GM21528 (cell line): ENCODE measurements around the gene KIF13A.
"Not testable (repeated sequence)": the region's sequence is repeated elsewhere in the genome, so short reads cannot be mapped to it uniquely, and the experiment has no call there.

Experiments used
- ATAC-seq: cut with Tn5 transposase; IDR thresholded peaks from one replicate; pipeline ENCODE4 v1.9.1; 2021; ENCODE audit warnings: mild to moderate bottlenecking, moderate library complexity; ENCODE audit not compliant: unreplicated experiment, low FRiP score

Gene KIF13A

DNA sequence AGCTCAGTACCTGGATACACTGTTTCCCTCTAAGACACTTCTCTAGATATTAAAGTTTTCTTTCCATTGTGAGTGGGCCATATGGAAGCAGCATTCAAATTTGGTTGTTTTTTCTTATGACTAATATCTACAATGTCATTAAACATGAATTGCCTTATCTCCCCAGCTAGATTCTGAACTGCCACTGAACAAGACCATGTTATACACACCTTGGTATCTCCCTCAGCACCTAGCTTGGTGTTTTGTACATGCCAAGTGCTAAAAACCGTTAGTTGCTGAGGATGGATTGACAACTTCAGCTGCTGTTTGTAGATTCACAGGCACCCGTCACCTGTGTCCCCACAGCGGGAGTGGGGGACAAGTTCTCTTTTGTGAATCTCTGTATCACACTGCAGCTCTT, 131.1 kb downstream of the KIF13A start:
- ATAC-seq, result no peak

DNA sequence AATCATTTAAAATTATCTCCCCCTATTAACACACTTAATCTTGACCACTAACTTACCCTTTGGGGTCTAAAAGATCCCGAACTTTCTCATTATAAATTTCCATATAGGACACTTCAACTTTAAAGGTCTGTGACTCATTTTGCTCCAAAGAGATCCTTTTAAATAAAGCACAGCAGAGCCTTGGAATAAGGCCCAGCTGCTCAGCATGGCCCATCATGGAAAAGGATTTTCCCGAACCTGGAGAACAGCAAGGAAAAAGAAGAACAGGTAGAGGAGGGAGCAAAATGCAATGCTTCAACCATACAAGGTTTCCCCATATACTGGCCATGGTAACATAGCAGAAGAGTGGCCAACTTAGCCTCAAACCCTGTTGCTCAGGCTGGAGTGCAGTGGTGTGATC, 132.1 kb downstream of the KIF13A start:
- ATAC-seq, result no peak

DNA sequence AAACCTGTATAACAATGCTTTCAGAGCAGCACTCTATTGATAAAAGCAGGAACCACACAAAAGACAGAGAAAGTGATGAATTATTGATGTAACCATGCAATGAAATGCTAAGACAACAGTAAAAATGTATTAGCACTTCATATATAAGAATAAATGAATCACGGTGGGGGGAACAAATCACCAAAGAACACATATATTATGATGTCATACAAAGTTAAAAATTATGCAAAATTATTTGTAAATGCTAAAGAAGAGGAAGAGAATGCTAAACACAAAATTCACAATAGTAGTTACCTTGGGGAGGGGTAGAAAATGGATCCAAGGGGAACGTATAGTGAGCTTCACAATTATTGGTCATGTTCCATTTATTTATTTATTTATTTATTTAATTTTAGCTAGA, 133.9 kb downstream of the KIF13A start:
- no peak for ATAC-seq

DNA sequence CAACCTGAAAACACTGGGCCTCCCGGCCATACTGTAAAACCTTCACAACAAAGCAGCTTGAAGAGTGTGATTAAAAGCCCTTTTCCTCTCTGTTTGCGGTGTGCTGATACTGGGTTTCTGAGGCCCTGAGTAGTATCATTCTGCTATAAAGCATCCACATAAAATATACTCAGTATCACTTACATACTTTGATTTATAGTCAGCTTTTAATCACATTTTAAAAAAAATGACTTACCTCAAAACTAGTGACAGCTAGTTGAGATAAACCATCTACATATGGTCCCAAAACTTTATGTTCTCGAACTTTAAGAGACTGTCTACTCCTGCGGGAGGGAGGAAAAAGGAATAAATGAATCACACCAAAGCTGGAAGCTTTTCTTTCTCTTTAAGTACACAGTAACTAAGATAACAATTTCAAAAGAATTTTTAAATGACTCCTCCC, 135.7 kb downstream of the KIF13A start:
- no peak for ATAC-seq

DNA sequence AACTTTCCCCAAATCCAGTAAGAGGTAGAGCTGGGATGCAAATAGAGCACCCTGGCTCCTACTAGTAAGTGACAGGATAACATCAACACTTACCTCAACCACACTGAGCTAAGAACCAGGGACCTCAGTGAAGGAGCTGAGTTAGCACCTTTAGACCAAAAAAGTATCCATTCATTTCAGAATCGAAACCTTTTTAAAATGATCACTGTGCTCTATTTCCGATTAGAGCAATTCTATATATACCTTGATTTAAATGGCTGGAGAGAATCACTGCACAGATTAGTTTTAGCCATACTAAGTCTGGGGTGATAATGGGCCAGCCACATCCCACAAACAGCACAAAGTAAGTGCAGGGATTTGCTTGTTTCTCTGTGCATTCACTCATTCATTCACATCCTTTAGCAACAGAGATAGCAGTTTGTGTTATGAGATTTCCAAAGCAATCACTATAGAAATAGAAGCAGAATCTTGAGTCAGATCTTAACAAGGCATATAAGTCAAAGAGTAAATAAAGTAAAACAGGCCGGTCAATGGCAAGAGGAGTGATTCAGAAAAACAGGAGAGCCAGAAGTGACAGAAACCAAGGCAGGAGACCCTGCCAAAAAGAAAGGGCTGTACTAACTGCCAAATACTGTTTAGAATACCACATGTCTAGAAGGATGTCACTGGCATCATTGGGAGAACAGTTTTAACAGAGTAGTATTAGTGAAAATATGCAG, 136.3 kb downstream of the KIF13A start:
- no peak for ATAC-seq

DNA sequence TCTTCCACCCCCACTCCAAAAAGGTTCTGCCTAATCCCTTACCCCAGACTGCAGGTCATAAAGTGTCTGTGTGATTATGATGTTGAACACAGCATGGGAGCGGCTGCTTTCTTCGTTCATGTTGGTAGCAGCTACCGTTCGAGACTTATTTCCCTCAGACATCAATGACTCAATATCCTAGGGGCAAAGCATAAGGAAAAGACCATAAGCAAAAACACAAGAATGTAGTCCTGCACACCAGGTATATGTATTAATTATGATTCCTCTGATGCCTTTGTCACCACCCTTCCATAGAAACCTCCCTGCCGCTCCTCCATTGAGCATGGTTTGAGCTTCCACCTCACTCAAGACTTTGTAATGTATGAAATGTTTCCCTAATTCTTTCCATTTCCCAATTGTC, 137.2 kb downstream of the KIF13A start:
- no peak for ATAC-seq

DNA sequence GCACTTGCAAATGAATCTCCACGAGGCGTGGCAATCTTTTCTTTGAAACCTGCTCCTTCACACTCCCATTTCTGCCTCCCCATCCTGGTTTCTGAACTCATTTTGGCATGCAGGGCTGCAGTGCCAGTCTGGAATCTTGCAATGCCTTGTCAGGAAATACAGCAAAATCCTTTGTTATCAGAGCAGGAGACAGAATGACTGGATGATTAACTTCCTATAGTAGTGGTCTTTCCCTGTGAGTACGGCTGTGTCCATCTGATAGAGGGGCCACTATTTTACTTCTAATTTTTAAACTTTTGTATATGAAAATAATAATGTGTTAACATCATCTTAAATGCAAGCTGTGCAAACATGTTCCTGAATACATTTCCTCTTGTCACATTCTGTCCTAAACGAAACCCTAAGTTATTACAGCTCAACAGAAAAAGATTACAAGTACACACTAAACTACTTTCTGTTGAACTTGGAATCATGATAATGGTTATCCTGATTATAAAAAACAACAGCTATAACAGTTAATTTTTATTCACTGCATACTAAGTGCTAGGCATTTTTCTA, 140.2 kb downstream of the KIF13A start:
- ATAC-seq, result no peak

DNA sequence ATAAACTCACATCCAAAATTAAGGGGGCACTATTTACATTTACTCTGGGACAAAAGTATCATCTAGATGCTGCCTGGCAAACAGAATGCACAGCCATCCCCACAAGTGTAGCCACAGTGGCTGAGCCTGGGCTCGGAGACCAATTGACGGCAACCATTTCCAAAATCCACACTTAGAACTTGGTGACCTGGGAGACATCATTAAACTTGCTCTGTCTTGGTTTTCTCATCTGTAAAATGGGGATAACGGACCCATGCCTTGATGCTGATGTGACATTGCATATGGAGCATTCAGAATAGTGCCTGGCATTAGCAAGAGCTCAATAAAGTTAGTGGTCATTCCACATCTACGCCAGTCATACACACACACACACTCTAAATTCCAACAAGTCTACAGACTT, 140.7 kb downstream of the KIF13A start:
- ATAC-seq, result no peak

DNA sequence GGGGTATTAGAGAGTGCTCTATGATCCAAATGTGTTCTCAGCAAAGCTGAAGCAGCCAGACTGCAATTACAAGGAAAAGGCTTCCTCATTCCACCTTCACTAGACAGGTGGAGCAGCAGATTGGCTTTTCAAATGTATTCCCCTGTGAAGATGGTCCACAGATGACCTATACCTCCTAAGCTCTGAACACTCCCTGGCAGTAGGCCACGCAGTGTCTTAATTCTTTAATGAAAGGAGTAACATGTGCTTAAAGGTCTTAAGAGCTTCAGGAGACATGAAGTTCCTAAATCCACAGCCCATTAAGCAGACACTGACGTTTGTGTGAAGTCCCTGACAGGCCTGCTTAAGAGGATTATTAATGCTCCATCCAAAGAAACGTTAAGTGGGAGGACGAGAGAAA, 141.8 kb downstream of the KIF13A start:
- ATAC-seq, result no peak

DNA sequence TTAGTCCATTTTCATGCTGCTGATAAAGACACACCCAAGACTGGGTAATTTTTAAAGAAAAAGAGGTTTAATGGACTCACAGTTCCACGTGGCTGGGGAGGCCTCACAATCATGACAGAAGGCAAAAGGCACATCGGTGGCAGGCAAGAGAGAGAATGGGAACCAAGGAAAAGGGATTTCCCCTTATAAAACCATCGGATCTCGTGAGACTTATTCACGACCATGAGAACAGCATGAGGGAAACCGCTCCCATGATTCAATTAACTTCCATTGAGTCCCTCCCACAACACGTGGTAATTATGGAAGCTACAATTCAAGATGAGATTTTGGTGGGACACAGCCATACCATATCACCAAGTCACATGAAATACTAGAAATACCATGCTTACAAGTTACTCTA, 142.5 kb downstream of the KIF13A start:
- ATAC-seq, result not testable (repeated sequence)

DNA sequence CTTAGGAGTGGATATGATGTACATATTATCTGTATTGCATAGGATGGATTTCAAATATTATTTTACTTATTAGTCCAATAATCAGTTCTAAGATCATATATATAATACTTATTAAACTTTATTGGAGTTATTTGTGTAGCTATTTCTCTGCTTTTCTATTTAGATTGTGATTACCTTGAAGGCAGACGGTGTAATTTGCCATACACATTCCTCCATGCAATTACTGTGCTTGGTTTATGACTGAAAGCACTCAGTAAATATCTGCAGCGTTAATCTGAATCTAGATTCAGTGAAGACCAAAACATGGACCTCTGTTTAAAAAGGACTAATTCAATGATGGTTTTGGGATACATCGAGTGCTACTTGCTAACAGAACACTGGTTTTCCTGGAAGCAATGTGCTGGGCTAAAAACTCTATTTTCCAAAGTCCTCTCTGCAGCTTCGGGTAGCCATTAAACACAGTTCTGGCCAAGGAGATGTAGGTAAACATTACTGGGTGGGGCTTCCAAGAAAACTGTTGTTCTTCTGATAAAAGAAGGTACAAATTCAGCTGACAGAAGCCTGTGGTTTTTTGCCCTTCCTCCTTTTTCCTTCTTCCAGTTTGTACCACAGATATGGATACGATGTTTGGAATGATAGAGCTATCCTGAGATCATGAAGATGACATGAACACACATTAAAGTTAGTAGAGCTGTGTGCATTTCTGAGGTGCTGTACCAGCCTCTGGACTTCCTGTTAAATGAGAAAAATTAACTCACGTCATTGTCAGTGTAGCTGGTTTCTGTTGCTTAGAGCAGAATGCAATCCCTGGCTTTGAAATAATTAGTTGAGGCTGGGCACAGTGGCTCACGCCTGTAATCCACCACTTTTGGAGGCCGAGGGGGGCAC, 144.3 kb downstream of the KIF13A start:
- ATAC-seq, result no peak

DNA sequence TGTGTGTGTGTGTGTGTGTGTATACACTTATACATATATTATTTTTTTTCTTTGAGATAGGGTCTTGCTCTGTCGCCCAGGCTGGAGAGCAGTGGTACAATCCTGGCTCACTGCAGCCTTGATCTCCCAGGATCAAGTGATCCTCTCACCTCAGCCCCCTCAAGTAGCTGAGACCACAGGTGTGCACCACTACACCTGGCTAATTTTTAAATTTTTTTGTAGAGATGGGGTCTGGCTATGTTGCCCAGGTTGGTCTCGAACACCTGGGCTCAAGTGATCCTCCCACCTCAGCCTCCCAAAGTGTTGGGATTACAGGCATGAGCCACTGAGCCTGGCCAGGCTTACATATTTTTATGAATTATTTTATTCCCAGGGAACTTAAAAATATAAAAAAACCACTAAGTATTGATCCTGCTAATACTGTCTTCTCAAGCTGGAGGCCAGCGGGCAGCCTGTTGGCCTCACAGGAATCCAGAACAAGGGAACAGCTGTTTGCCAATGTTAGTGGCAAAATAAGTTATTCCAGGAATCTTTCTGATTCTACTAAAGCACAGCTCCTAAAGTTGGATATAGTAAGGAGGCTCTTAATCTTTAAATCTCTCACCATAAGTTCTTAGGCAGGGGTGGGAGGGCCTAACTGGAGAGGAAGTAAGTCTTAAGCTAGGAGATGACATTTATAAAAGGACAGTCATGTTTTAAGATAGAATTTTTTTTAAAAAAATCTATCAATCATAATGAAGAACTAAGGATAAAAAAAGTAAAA, 145.2 kb downstream of the KIF13A start:
- no peak for ATAC-seq

DNA sequence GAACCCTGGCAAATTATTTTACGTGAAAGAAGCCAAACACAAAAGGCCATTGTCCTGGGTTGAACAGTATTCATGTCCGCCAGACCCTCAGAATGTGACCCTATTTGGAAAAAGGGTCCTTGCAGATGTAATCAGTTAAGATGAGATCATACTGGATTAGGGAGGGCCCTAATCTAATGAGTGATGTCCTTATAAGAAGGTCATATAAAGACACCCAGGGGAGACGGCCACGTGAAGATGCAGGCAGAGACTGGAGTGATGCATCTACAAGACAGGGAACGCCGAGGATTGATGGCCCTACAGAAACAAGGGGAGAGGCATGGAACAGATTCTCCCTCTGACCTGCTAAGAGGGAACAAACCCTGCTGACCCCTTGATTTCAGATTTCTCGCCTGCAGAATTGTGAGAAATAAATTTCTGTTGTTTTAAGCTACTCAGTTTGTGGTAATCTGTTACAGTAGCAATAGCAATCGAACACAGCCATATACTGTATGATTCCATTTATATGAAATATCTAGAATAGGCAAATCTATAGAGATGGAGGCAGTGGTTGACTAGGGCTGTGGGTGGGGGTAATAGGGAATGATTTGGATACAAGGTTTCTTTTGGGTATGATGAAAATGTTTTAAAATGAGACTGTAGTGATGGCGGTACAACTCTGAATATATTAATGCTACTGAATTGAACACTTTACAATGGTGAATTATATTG, 147.8 kb downstream of the KIF13A start:
- ATAC-seq, result no peak

DNA sequence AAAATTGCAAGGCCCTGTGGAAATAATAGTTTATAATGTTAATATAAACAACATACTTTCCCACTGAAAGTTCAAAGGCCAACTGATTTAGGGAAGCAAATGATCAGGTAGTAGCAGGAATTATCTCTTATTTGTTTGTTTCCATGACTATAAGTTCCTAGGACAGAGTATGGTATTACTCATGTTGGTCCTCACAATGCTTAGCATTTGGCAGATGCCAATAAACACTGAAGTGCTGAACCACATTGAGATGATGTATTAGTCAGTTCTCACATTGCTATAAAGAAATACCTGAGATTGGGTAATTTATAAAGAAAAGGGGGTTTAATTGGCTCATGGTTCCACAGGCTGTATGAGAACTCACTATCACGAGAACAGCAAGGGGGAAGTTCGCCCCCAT, 151.1 kb downstream of the KIF13A start:
- ATAC-seq, result no peak

DNA sequence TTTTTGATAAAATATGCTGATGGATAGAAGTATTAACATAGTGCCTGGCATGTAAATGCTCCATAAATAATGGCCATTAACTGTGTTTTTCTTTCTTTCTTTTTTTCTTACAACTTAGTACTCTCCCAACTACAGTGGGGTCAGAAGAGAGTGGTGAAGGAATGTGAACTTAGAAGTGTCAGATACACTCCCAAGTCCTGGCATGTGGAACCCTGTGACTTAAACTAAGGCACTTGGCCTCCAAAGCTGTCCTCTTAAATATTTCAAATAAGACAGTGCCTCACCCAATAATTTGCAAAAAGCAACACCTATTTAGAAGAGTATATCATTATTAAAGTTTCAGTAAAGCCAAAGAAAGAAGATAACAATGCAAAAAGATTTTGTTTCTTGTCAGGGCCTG, 151.7 kb downstream of the KIF13A start:
- no peak for ATAC-seq

DNA sequence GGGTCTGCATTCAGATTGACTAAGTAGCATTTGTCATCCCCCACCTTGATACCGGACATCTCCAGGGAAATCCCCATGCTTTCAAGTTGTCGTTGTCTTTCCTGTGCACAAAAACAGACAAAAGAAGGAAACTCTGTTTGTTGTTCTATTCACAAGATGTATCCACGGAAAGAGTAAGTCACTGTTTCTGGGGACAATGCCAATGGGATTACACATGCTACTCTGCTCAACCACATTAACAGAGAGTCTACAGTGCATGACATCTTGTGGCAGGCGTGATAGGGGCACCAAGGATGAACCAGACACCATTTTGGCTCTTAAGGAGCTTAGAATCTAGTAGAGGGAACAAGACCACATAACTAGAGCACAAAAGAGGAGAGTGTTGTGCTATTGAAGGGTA, 156.3 kb downstream of the KIF13A start:
- no peak for ATAC-seq

DNA sequence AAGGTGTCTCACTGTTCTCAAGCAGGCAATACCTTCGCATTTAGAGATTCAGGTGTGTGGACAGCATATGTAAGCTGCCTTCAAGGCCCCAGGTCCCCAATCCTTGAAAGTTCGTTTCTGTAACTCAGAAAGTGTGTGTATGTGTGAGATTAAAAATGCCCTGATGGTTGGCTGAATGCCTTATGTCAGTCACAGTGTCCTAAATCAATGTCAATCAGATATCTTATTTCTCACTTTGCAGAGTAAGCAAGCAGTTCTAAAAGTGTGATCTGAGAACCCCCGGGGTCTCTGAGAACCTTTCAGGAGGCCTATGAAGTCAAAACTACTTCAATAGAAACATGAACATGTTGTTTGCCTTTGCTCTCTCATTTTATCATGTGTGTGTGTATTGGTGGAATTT, 157.5 kb downstream of the KIF13A start:
- no peak for ATAC-seq

DNA sequence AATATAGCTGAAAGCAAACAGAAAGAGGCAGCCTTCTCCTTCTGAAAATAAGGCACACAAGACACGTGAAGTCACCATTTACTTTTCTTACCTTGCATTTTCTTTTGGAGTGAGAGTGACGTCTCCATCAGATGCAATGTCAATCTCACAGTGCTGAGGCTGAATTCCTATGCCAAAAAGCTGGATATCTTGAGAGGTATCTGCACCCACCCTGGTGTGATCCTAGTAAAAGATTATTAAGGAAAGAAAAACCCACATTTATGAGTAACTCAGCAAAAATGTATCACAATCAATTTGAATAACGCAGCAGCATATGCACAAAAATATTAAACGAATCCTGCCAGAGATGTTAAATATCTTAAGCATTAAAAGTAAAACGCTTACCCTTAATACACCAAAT, 159.3 kb downstream of the KIF13A start:
- ATAC-seq, result no peak

DNA sequence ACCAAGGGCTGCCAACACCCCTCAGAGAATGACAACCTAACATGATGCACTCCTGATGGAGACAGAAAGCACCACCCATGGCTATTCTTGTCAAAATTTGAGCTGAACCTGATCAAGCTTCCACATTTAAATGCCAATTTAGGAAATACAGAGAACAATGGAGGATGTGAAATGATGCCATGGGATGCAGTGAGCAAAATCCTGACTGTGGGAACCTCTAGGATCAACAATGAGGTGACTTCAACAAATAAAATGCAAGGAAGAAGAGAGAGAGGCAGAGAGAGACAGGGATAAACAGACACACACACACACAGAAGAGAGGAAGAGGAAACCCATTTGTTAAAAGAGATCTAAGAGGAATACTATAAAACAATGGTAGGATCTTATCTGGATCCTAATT, 161.1 kb downstream of the KIF13A start:
- no peak for ATAC-seq

DNA sequence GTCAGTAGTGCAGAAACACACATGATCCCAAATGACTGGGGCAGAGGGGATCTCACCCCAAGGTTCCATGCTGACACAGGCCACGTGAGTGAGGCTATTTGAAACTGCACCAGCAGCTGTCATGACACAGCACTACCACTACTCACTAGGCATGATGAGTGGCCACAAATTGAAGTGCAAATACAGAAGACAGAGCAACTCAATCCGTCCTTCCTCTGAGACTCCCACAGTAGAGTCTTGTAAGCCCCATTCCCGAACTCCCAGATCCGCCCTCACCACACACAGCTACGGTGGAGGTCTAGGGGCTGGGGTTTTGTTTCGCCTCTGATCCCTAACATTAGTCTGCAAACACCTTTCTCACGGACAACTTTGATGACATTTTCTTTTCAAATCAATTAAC, 167.4 kb downstream of the KIF13A start:
- no peak for ATAC-seq
